Urothelium cell line (cell line): Measurements from ENCODE around the gene KCNN3.

ENCODE experiments used
- DNase-seq: peaks from one replicate; pipeline ENCODE4 v3.0.0; 2011; ENCODE audit warnings: low spot score, mixed read lengths
- FAIRE-seq: peaks from 2 replicates; lab custom pipeline; 2011; peaks lifted over from hg19 to GRCh38; lab: Jason Lieb, UNC

Gene KCNN3

GRCh38 chr1:154821083-154821482, 49.0 kb downstream of the KCNN3 start:
- DNase-seq (no peak), FAIRE-seq (no peak)

- FAIRE-seq: no peak
Measured at GRCh38 chr1:154820646-154821045, 49.4 kb downstream of the KCNN3 start.

GRCh38 chr1:154819628-154820590, 50.2 kb downstream of the KCNN3 start:
- FAIRE-seq: no peak
- peak; percentile 42 for DNase-seq

More at GRCh38 chr1:154820646-154821045, 49.4 kb downstream of the KCNN3 start:
- no peak for DNase-seq

GRCh38 chr1:154818911-154819310, 51.2 kb downstream of the KCNN3 start:
- DNase-seq (no peak), FAIRE-seq (no peak)

GRCh38 chr1:154816937-154817336, 53.1 kb downstream of the KCNN3 start:
- FAIRE-seq (no peak), DNase-seq (no peak)

- FAIRE-seq (no peak), DNase-seq (no peak)
Measured at GRCh38 chr1:154816369-154816768, 53.7 kb downstream of the KCNN3 start.

GRCh38 chr1:154813846-154814505, 56.1 kb downstream of the KCNN3 start:
- no peak for FAIRE-seq
- DNase-seq: no peak

GRCh38 chr1:154813300-154813816, 56.7 kb downstream of the KCNN3 start:
- FAIRE-seq: no peak

GRCh38 chr1:154812877-154813276, 57.2 kb downstream of the KCNN3 start:
- FAIRE-seq (no peak), DNase-seq (no peak)

More at GRCh38 chr1:154813300-154813816, 56.7 kb downstream of the KCNN3 start:
- peak; percentile 29 for DNase-seq

- no peak for FAIRE-seq
- DNase-seq: no peak
Measured at GRCh38 chr1:154810571-154810970, 59.5 kb downstream of the KCNN3 start.

GRCh38 chr1:154809436-154810413, 60.4 kb downstream of the KCNN3 start:
- DNase-seq (peak; percentile 58), FAIRE-seq (no peak)

- FAIRE-seq (no peak), DNase-seq (no peak)
Measured at GRCh38 chr1:154808909-154809262, 61.2 kb downstream of the KCNN3 start.

- DNase-seq (no peak), FAIRE-seq (no peak)
Measured at GRCh38 chr1:154808261-154808908, 61.7 kb downstream of the KCNN3 start.

- DNase-seq (no peak), FAIRE-seq (no peak)
Measured at GRCh38 chr1:154807048-154807591, 63.0 kb downstream of the KCNN3 start.

- FAIRE-seq (no peak), DNase-seq (no peak)
Measured at GRCh38 chr1:154806333-154806732, 63.7 kb downstream of the KCNN3 start.

- FAIRE-seq: no peak
Measured at GRCh38 chr1:154802982-154803920, 66.8 kb downstream of the KCNN3 start.

GRCh38 chr1:154802336-154802969, 67.6 kb downstream of the KCNN3 start:
- no peak for FAIRE-seq
- no peak for DNase-seq

More at GRCh38 chr1:154802982-154803920, 66.8 kb downstream of the KCNN3 start:
- DNase-seq: no peak
